ENCODE measurements around the gene ST7.

DNA sequence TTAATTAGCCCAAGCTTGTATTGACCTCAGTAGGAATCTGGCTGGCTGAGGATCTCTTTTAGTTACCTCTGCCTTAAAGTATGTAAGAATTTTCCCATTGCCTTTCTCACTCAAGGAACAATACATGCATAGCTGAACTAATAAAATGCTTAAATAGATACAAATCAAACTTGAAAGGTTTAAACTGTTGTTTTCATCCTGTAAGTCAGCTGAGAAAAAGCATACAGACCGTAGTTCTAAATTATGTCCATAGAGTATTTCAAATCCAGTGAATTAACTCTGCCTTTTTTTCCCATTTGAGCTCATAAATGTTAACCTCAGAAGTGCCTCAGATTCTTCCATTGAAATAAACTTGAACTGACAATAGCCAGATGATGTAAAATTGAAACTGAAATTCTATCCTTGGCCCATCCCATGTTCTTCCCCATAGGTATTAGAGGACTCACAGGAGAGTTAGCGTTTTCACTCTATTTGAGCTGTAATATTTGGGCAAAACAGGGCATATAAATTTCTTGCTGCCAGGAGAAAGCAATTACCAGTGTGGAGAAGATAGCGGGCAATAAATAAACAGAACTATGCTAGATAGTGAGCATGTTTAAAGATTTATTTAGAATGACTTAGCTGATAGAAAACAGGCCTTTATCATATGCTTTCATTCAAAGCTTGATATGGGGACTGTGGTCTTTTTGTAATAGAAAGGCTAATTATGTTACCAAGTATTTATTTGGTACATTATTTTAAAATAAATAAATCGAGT, 205.8 kb downstream of the ST7 start:
- no peak for TF ChIP-seq MXI1 (conservative IDR thresholded peaks at IDR 0.05; ENCODE audit: poor library complexity, severe bottlenecking)
- TF ChIP-seq, protein P1, sequence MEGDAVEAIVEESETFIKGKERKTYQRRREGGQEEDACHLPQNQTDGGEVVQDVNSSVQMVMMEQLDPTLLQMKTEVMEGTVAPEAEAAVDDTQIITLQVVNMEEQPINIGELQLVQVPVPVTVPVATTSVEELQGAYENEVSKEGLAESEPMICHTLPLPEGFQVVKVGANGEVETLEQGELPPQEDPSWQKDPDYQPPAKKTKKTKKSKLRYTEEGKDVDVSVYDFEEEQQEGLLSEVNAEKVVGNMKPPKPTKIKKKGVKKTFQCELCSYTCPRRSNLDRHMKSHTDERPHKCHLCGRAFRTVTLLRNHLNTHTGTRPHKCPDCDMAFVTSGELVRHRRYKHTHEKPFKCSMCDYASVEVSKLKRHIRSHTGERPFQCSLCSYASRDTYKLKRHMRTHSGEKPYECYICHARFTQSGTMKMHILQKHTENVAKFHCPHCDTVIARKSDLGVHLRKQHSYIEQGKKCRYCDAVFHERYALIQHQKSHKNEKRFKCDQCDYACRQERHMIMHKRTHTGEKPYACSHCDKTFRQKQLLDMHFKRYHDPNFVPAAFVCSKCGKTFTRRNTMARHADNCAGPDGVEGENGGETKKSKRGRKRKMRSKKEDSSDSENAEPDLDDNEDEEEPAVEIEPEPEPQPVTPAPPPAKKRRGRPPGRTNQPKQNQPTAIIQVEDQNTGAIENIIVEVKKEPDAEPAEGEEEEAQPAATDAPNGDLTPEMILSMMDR (IDR thresholded peaks at IDR 0.05; ENCODE audit: poor library complexity, severe bottlenecking) = no peak
